Activated naive CD8-positive, alpha-beta T cell (primary cell): Measurements from ENCODE around the gene TNS1.

ENCODE experiments used
- H3K27ac Mint-ChIP-seq: one replicate; pipeline ENCODE4 v1.8.0; 2021; ENCODE audit warnings: mixed read lengths
- H3K27me3 Mint-ChIP-seq: one replicate; pipeline ENCODE4 v1.8.0; 2021; ENCODE audit warnings: mixed read lengths
- H3K36me3 Mint-ChIP-seq: one replicate; pipeline ENCODE4 v1.8.0; 2021; ENCODE audit warnings: mixed read lengths
- H3K4me1 Mint-ChIP-seq: one replicate; pipeline ENCODE4 v1.8.0; 2021; ENCODE audit warnings: low read depth, mixed read lengths
- H3K4me3 Mint-ChIP-seq: one replicate; pipeline ENCODE4 v1.8.0; 2021; ENCODE audit warnings: mild to moderate bottlenecking, mixed read lengths
- H3K9me3 Mint-ChIP-seq: one replicate; pipeline ENCODE4 v1.8.0; 2021; ENCODE audit warnings: low read depth, mixed read lengths

The TNS1 gene

DNA sequence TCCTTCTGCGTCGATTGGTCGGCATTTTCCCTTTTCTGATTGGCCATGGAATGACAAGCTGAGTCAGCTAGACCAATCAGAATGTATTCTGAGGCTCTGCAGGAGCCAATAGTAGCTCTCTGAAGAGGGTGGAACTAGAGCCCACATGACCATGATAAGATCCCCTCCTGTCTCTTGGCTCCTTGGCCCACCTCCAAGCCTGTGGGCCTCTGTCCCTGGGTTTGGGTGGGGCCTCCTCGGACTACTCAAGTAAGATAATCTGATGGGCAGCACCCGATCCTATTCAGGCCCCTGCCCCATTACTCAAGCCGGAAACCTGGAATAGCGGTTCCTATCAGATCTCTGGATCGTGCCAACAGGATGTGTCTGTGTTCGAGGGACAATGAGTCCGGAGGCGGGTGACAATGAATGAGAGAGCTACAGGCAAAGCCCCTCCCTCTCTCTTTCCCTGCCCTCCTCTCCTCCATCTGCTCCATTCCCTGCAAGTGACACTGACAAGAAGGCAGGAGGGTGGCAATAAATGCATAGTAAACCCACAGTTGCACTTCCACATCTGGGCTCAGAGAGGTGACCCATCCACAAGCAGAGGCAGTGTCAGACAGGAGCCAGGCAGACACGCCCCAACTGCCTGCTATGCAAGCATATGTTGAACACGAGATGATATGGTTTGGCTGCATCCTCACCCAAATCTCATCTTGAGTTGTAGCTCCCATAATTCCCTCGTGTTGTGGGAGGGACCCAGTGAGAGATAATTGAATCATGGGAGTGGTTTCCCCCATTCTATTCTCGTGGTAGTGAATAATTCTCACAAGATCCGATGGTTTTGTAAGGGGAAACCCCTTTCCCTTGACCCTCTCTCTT lies 114.7 kb downstream of the TNS1 start:
- no peaks in the 10 kb centered on the region for H3K36me3 Mint-ChIP-seq
- H3K4me1 Mint-ChIP-seq = no peaks in the 10 kb centered on the region
- H3K4me3 Mint-ChIP-seq = no peak overlapping the region
- peaks cover 1% of the 10 kb centered on the region for H3K27me3 Mint-ChIP-seq
- no peak overlapping the region for H3K27ac Mint-ChIP-seq
- no peaks in the 10 kb centered on the region for H3K9me3 Mint-ChIP-seq

DNA sequence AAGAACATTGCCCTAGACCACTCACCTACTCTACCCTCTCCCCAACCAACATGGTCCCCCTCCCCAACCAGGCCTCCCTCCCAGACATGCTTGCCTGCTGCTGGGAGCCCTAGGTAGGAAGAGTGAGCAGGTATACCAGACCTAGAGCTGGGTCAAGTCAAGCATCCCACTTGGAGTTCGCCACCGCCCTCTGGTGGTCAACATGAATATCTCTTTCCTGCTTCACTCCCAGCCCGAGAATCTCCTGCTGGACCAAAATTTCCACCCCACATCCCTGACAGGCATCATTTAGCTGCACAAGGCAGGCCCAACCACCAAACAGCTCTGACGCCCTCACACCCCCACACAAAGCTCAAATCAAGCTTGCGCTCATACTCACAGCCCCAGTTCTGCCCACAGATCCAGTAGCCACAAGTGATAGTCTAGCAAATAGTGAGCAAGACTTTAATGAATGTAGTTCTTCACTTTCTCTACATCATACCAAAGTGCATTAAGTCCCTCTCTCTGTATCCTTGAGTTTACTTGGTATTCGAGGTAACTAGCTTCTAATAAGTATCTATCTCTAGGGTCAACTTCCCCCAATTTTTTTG lies 116.0 kb downstream of the TNS1 start:
- no peaks in the 10 kb centered on the region for H3K4me1 Mint-ChIP-seq
- H3K4me3 Mint-ChIP-seq = no peak overlapping the region
- H3K9me3 Mint-ChIP-seq = no peaks in the 10 kb centered on the region
- peaks cover 1% of the 10 kb centered on the region for H3K27me3 Mint-ChIP-seq
- H3K36me3 Mint-ChIP-seq = no peaks in the 10 kb centered on the region
- no peak overlapping the region for H3K27ac Mint-ChIP-seq

DNA sequence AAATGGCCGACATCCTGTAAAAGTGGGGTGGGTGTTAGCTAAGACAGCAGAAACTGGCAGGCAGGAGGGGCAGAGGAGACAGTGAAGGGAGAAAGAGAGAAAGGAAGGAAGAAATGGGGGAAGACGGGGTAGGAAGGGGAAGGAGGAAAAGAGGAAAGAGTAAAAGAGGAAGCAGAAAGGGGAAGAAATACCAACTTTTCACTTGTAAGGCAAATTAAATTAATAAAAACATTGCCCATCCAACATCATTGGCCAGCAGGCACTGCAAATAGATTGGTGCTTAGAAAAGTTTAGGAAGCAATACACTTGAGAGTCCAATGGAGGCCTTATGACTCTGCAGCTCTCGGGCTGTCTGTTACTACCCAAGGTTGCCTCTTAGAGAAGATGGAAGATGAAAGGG lies 116.7 kb downstream of the TNS1 start:
- peaks cover 1% of the 10 kb centered on the region for H3K27me3 Mint-ChIP-seq
- H3K36me3 Mint-ChIP-seq = no peaks in the 10 kb centered on the region
- no peaks in the 10 kb centered on the region for H3K9me3 Mint-ChIP-seq
- H3K4me1 Mint-ChIP-seq = no peaks in the 10 kb centered on the region
- no peak overlapping the region for H3K27ac Mint-ChIP-seq
- H3K4me3 Mint-ChIP-seq = no peak overlapping the region

DNA sequence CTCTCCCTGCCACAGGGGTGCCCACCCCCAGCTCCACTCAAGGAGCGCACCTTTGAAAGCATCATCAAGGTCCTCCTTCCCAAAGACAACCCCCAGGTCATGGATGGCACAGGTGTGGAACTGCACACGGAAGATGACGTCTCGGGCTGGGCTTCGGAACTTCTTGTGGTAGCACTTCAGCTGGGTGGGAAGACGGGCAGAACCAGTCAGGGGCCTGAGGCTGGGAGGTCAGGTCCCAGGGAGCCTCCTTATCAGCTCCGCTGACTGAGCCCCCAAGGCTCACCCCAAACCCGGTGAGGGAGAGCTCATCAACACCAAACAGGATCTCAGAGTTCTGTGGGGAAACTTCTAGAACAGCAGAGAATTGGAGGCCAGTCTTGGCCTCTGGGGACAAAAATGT lies 117.8 kb downstream of the TNS1 start:
- Mint-ChIP-seq H3K27me3 (peaks cover 1% of the 10 kb centered on the region), H3K9me3 (no peaks in the 10 kb centered on the region), H3K4me3 (no peak overlapping the region), H3K27ac (no peak overlapping the region), H3K36me3 (no peaks in the 10 kb centered on the region), H3K4me1 (no peaks in the 10 kb centered on the region)

DNA sequence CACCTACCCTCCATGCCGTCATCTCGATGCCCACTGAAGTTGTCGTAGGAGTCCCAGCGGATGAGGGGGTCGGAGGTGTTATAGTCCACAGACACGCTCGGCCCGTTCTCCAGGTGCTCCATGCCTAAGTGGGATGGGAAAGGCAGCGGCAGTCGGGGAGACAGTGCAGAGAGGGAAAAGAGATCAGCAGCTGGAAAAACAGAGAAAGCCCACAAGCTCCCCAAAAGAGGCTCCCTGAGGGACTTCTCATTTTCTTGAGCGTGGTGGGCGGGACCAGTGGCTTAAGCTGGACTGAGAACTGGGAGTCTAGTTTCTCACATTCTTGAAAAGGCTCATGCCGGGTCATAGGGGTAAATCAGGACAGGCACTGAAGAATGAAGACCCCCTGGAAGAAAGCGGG lies 121.9 kb downstream of the TNS1 start:
- H3K4me1 Mint-ChIP-seq = no peaks in the 10 kb centered on the region
- H3K4me3 Mint-ChIP-seq = no peak overlapping the region
- H3K36me3 Mint-ChIP-seq = no peaks in the 10 kb centered on the region
- no peak overlapping the region for H3K27ac Mint-ChIP-seq
- no peaks in the 10 kb centered on the region for H3K9me3 Mint-ChIP-seq
- H3K27me3 Mint-ChIP-seq = peaks cover 1% of the 10 kb centered on the region

DNA sequence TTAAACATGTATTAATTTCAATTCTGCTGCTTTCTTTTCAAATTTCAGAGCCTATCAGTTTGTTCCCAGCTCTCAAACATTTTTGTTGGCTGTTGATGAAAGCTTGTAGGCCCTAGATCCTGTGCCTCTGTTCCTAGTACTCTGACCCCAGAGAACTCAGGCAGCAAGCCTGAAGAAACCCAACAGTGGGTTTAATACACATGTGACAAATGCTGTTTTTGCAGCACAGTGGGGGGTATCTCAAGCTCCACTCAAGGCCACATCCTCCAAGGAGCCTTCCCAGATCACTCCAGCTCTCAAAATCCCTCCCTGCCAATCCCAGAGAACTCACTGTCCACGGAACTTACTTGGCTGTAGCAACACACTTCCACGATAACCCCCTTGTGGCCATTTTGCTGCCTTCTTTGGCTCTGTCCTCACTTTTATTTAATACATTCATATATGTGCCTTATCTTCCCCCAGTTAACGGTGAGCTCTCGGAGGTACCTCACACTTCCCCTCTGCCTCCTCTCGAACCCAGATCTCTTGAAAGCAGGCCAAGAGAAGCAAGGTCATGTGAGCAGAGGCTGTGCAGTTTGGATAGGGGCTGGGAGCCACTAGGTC lies 122.4 kb downstream of the TNS1 start:
- H3K27ac Mint-ChIP-seq = no peak overlapping the region

DNA sequence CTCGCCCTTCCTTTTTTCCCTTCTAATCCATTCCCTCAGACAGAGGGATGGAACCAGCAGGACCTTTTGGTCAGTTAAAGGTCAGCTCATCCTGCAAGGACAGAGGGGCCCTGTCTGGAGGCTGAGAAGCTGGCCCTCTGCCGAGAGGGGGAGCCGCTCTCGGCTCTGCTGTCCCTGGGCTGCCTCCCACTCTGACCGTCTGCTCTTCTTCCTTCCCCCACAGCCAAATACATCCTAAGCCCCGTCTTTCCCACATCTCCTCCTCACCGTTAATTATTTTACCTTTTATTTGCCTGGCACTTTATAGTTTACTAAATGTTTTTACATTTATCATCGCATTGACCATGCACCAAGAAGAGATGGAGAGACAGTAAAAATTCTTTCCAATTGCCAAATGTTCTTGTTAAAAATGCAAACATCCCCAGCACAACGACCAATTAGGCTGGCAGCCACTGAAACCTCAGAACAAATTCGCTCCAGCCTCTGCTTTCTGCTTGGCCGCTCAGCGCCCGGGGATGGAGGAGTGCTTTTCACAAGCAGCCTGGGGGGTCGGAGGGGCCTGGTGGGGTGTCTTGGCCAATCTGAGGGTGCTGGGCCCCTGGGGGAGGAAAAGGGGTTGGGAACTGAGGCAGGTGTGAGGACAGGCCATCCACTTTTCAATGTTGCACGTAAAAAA lies 123.7 kb downstream of the TNS1 start:
- H3K27ac Mint-ChIP-seq = no peak overlapping the region
- no peaks in the 10 kb centered on the region for H3K36me3 Mint-ChIP-seq
- no peaks in the 10 kb centered on the region for H3K4me1 Mint-ChIP-seq
- no peaks in the 10 kb centered on the region for H3K9me3 Mint-ChIP-seq
- no peaks in the 10 kb centered on the region for H3K27me3 Mint-ChIP-seq
- H3K4me3 Mint-ChIP-seq = no peak overlapping the region

More for the DNA sequence above, 122.4 kb downstream of the TNS1 start:
- Mint-ChIP-seq H3K36me3 (no peaks in the 10 kb centered on the region), H3K9me3 (no peaks in the 10 kb centered on the region), H3K4me3 (no peak overlapping the region), H3K4me1 (no peaks in the 10 kb centered on the region), H3K27me3 (peaks cover 1% of the 10 kb centered on the region)

DNA sequence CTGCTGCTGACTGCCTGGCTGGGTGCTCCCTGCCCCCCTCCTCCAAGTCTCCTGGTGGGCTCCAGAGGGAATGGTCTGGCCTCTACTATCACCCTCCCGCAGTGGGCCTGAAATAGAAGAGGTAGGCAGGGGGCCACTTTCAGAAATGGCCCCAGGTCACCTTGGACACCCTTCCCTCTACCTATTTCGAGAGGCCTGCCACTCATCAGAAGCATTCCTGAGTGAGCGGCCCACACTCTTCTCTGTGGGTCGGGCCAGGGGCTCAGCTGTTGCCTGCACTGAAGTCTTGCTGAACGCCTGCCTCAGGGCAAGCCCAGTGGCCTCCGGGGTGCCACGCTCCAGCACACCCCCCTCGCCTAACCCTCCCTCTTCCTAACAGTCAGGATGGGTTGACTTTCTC lies 124.9 kb downstream of the TNS1 start:
- no peak overlapping the region for H3K27ac Mint-ChIP-seq
- H3K4me3 Mint-ChIP-seq = no peak overlapping the region
- no peaks in the 10 kb centered on the region for H3K36me3 Mint-ChIP-seq
- H3K27me3 Mint-ChIP-seq = no peaks in the 10 kb centered on the region
- no peaks in the 10 kb centered on the region for H3K4me1 Mint-ChIP-seq
- H3K9me3 Mint-ChIP-seq = no peaks in the 10 kb centered on the region

DNA sequence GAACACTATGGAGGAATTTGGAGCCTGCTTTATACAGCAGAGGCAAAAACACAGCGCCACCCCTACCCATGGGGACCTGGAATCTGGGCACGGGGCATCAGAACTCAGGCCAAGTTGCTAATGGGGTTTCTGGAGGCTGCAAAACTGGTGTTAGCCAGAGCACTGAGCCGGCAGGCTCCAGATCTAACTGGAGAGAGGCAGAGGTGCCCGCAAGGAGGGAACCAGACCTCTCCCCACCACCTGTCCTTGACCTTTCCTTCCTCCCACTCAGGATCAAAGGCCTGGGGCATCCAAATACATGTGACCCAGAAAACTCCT lies 126.6 kb downstream of the TNS1 start:
- Mint-ChIP-seq H3K27ac (no peak overlapping the region), H3K4me3 (no peak overlapping the region), H3K9me3 (no peaks in the 10 kb centered on the region), H3K4me1 (no peaks in the 10 kb centered on the region), H3K36me3 (no peaks in the 10 kb centered on the region), H3K27me3 (no peaks in the 10 kb centered on the region)

DNA sequence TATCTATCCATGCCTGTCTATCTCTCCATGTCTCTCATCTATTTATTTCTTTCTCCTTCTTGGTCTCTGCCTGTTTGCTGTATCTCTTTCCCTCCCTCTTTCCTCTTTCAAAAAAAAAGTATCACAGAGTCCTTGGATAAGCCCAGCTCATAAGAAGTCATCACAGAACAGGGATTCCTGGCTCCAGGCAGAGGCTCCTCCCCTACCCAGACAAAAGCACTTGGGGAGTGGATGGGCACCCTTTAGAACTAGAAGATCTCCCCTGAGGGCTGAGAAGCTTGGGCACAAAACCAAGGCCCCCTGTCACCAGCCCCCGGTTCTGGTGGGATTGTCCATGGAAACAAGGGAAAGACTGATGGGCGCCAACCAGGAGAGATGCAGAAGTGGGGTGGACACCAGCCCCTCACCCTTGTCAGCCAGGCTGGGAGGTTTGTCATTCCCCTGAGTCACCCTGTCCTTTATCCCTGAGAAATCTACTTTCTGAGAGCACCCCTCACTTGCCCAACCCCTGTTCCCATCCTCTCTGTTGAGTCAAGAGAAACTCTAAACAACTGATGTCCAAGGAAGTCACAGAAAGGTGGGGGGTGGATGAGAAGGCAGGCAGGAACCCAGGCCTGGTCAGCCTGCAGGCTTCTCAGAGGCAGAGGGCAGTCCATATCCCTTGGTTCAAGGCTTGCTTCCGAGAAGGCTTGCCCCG lies 127.1 kb downstream of the TNS1 start:
- Mint-ChIP-seq H3K4me1 (no peaks in the 10 kb centered on the region), H3K27ac (no peak overlapping the region)

DNA sequence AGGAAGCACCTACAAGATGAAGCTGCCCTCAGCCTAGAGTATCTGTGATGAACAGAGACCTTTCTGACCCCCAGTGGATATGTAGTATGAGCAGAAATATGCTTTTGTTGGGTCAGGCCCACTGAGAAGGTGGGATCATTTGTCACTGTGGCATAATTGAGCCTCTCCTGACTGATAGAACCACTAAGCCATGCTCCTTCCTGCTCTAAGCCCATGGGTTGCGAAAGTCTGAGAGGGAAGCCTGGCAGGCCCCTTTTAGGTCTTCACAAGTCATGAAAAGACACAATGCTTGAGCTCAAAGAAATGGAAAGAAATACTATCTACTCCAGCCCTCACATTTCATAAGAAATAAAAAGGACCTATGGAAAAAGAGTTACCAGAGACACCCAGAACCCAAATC lies 127.7 kb downstream of the TNS1 start:
- H3K36me3 Mint-ChIP-seq = no peaks in the 10 kb centered on the region
- no peaks in the 10 kb centered on the region for H3K4me1 Mint-ChIP-seq
- H3K9me3 Mint-ChIP-seq = no peaks in the 10 kb centered on the region
- no peaks in the 10 kb centered on the region for H3K27me3 Mint-ChIP-seq
- no peak overlapping the region for H3K4me3 Mint-ChIP-seq
- no peak overlapping the region for H3K27ac Mint-ChIP-seq

More for the DNA sequence above, 127.1 kb downstream of the TNS1 start:
- Mint-ChIP-seq H3K36me3 (no peaks in the 10 kb centered on the region), H3K9me3 (no peaks in the 10 kb centered on the region), H3K4me3 (no peak overlapping the region), H3K27me3 (no peaks in the 10 kb centered on the region)

DNA sequence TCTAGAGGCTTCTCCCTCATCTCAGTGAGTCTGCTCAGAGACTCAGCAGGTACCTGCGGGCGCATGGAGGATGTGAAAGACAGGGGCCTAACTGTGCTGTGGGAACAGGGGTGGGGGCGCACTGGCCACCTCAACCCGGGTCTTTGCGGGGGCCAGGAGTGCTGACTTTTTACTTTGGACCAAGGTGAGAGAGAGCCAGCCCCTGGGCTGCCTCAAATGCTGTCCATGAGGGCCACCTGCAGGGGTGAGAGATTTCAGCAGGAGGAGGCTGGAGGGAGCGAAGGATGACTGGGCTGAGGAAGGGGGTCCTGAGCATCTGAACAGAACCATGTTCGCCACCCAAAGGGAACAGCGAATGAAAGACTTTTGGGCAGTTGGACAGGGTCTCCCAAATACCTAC lies 129.4 kb downstream of the TNS1 start:
- Mint-ChIP-seq H3K9me3 (no peaks in the 10 kb centered on the region), H3K4me3 (no peak overlapping the region), H3K27ac (no peak overlapping the region), H3K4me1 (no peaks in the 10 kb centered on the region), H3K36me3 (no peaks in the 10 kb centered on the region), H3K27me3 (no peaks in the 10 kb centered on the region)

DNA sequence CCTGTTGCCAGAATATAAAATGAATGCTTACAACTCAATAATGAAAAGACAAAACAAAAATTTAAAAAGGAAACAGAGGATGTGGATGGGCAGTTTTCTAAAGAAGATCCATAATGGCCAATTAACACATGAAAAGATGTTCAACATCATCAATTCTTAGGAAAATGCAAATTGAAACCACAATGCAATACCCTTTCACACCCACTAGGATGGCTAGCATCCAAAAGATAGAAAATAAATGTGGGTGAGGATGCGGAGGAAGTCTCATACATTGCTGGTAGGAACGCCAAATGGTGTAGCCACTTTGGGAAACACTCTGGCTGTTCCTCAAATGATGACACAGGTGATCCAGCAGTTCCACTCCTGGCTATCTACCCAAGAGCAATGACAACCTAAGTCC lies 130.5 kb downstream of the TNS1 start:
- no peaks in the 10 kb centered on the region for H3K27me3 Mint-ChIP-seq

DNA sequence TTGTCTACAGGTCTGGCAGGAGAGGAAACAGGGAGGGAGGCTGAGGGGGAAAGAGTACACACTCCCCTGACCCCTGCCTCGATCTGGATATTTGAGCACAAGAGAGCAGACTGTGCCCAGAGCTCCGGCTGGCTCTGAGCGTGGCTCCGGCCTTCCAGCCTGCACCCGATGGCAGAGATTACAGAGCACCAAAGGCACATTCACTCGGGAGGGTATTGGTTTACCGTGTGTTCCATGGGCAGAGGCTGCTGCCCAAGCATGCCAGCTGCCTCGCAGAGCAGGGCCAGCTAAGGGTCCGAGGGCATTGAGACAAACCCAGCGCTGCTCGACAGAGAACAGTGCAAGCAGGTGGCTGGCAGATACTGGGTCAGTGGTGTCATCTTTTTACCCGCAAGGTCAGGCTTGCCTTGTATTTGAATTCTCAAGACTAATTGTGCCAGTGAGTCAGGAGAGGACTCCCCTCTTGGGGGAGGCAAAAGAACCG lies 132.2 kb downstream of the TNS1 start:
- no peak overlapping the region for H3K4me3 Mint-ChIP-seq
- no peaks in the 10 kb centered on the region for H3K36me3 Mint-ChIP-seq
- no peaks in the 10 kb centered on the region for H3K4me1 Mint-ChIP-seq
- no peak overlapping the region for H3K27ac Mint-ChIP-seq
- H3K9me3 Mint-ChIP-seq = no peaks in the 10 kb centered on the region
- no peaks in the 10 kb centered on the region for H3K27me3 Mint-ChIP-seq

More for the DNA sequence above, 130.5 kb downstream of the TNS1 start:
- H3K36me3 Mint-ChIP-seq = no peaks in the 10 kb centered on the region
- no peak overlapping the region for H3K4me3 Mint-ChIP-seq
- no peak overlapping the region for H3K27ac Mint-ChIP-seq
- H3K9me3 Mint-ChIP-seq = no peaks in the 10 kb centered on the region
- H3K4me1 Mint-ChIP-seq = no peaks in the 10 kb centered on the region

DNA sequence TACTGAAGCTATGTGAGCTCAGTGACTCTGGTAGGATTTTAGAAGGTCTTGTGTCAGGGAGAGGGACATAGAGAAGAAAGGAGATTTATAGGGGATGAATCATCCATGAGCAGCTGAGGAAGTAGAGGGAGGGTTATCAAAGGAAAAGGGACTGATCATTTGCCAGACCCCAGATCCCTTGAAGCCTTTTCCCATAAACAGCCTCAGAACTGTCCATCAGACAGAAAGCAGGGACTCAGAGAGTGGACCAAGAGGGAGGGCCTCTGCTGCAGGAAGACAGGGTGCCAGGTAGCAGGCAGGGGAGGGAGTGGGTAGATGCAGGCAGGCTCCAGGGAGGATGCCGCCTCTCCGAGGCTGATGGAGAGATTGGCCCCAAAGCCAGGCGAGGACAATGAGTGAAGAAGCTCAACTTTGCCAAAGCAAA lies 133.9 kb downstream of the TNS1 start:
- Mint-ChIP-seq H3K9me3 (no peaks in the 10 kb centered on the region), H3K27me3 (no peaks in the 10 kb centered on the region), H3K4me1 (no peaks in the 10 kb centered on the region), H3K27ac (no peak overlapping the region), H3K36me3 (no peaks in the 10 kb centered on the region), H3K4me3 (no peak overlapping the region)
